HG02885 (cell line): ENCODE data around the gene FBXW8.

Source experiments
- ATAC-seq: cut with Tn5 transposase; IDR thresholded peaks from one replicate; pipeline ENCODE4 v1.9.1; 2021; ENCODE audit warnings: mild to moderate bottlenecking; ENCODE audit not compliant: unreplicated experiment, poor library complexity

FBXW8 gene

DNA sequence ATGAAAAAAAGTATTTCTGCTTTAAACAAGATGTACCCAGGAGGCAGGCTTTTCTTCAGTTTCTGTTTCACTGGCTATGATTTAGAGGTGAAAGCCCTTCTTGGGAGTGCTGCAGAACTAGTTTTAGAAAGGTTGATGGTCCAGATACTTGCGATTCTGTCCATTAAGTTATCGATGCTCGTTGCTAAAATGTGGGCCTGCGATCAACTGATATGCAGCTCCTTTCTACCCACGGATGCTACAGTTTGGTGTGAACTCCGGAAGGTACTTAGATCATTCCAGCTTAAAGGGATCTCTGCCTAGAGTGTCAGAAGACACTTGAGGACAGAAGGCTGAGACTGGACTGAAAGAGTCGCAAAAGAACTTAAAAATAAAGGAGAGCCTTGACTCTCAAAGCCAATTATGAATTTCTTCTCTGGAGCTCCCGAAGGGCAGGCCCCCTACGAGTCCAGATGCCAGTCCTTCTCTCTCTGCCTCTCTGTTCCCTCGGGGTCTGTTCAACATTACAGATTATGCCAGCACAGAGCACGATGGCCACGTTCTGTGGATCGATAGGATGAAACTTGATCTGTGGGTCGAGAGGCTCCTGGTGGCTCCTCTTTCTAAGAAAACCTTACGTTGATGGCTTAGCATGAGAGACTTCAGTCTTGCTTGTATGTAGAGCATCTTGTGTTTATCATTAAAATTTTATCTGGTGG, 40.0 kb downstream of the FBXW8 start:
- ATAC-seq, result no peak

GRCh38 chr12:116954710-116955381, 44.1 kb downstream of the FBXW8 start:
- ATAC-seq, result no peak

GRCh38 chr12:116955382-116956021, 44.8 kb downstream of the FBXW8 start:
- no peak for ATAC-seq

DNA sequence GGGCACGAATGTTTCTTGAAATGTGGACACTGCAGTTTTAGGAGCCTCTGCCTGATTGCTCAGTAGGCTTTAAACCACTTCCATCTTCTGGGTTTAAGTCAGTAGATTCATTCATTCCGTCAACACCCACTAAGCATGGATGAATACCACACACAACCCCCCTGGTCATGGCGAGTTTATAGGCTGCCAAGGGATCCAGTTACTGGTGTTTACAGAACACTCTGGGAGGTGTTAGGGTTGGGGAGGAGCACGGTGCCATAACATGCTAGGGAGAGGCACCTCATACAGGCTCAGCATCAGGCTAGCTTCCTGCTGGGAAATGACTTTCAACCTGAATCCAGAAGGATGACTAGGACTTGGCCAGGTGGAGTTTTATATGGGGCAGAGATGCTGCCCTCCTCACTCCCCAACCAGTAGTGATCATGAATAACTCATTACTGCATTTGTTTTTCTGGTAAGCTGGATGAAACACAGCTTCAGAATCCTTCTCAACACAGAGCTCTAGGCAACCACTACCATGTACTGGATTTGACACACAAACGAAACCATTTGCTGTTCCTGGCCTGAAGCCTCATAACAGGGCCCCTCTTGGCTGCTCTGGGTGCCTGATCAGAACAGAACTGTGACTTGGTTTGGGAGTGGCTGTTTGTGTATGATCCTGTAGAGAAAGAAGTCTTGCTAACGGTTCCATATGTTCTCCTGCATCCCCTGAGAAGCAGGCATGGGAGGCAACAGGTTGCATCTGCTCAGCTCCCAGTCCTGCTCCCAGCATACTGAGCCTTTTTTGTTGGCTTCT, 47.9 kb downstream of the FBXW8 start:
- ATAC-seq, result no peak

DNA sequence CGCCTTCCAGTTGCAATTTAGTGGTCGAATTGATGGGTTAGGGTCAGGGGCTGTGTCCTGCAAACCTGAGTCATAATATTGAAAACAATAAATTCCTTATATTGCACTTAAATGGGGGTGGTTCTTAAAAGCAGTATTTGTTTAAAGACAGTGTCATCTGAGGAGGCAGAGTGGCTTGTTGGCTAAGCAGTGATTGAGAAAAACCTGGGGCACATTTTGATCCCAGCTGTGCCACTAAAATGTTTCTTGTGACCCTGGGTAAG, 48.4 kb downstream of the FBXW8 start:
- no peak for ATAC-seq

- ATAC-seq, result peak; percentile 98
These were observed 49.2 kb downstream of the FBXW8 start for GRCh38 chr12:116959845-116960514.

GRCh38 chr12:116962197-116962596, 51.4 kb downstream of the FBXW8 start:
- ATAC-seq, result no peak

DNA sequence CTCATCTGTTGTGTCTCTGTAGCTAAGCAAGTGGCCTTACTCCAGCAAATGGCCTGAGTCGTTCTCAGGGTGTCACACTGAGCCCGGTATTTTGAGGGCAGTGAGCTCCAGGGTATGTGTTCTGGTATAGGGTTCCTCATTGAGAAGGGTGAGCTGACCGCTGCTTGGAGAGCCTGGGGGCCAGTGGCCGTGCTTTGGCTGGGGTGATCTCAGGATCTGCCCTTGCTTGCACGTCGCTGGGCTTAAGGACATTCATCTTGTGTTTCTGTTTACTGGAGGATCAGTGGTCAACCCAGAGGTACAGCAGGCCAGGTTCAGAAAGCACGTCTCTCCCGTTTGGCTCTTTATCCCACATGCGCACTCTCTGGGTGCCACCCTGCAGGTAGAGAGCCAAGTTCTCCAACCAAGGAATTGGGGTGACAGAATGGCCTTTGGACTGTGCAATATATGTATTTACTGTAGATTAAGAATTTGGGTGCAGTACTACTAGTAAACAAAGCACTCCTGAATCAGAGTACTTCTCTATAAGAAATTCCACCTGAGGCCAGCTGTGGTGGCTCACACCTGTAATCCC, 52.1 kb downstream of the FBXW8 start:
- ATAC-seq, result no peak

DNA sequence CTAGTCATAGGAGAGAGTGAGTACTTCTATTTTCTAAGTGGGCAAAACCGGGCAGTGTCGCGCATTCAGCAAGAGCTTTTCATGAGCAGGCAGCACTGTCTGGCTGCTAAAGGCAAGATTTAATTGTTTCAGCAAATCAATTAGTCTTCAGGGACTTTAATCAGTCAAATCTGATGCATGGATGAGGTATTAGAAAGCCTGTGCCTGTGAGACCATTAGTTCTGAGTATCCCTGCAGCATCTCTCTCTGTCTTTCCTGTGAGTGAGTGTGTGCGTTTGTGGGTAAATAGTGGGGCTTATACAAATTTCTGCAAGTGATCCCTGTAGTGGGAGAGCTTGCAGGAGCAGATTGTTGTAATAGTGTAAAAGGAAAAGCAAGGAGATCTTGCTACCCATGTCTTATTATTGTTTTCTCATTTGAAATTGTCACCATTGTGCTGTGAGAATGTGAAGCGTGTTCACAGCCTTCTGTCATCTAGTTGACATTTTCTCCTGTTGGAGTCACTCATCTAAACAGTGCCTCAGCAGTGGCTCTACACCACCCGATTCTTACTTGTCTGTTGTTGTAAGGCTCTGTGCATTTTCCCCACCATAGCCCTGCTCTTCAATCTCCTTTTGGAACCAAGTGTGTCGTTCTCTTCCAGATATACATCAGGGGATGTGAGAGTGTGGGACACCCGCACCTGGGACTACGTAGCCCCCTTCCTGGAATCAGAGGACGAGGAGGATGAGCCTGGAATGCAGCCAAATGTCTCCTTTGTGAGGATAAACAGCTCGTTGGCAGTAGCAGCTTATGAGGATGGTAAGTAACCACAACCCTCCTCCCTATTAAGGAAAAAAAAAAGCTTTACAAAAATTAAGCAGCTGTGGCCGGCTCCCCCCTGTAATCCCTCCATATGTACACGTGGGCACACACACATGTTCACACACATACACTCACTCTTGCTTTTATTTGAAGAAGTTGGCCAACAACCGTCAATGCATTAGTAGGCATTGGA, 53.6 kb downstream of the FBXW8 start:
- no peak for ATAC-seq

GRCh38 chr12:116968986-116969385, 58.2 kb downstream of the FBXW8 start:
- no peak for ATAC-seq

- no peak for ATAC-seq
These were observed 59.1 kb downstream of the FBXW8 start for GRCh38 chr12:116969615-116970585.

DNA sequence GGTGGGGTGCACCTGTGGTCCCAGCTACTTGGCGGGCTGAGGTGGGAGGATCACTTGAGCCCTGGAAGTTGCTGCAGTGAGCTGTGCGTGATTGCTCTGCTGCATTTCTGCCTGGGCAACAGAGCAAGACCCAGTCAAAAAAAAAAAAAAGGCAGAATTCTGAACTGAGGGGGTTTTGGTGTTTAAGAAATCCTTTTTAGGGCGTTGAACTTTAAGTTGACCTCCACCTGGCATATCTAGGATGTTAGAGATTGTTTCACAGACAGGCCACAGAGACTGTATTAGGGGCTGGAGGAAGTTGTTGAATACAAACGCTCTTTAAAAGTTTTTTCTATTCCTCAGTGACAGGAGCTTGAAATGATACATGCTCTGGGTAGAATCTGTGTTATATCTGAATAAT, 60.5 kb downstream of the FBXW8 start:
- no peak for ATAC-seq

- no peak for ATAC-seq
These were observed 65.1 kb downstream of the FBXW8 start for GRCh38 chr12:116975779-116976393.

DNA sequence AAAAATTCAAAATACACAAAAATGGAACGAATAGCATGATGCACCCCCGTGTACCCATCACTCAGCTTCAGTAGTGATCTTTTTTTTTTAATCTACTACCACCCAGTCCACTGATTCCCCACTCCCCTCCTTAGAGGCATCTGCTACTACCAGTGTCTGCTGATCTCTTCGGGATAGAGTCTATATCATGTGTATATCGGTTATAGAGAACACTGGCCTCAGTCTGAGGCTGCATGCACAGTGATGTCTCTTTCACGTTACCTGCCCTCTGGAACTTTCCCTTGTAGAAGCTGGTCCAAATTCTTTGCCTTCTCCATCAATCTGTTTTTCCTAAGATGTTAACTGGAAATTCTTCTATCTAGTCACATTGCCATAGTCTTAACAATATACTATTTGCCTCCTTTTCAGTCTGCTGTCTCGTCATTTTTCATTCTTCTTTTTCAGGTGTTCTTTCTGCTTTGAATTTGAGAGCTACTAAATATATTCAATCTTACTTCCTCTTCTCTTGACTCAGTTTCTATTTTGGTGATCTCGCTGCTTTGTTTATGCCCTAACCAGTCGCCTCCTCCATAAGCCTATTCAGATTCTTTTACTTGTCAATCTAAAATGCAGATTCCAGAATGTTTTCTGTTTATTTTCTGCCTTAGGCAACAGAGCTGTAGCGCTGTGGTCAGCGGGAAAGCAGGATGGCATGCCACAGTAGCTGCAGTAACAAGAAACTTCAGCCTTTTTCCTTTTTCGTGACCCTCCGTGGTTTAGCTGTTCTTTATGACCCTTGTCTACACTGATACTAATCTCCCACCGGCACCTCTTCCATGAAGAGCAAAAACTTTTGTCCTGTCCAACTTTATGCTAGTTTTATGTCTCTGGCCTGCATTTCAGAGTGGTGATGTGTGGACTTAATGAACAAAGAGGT, 67.0 kb downstream of the FBXW8 start:
- ATAC-seq, result no peak

DNA sequence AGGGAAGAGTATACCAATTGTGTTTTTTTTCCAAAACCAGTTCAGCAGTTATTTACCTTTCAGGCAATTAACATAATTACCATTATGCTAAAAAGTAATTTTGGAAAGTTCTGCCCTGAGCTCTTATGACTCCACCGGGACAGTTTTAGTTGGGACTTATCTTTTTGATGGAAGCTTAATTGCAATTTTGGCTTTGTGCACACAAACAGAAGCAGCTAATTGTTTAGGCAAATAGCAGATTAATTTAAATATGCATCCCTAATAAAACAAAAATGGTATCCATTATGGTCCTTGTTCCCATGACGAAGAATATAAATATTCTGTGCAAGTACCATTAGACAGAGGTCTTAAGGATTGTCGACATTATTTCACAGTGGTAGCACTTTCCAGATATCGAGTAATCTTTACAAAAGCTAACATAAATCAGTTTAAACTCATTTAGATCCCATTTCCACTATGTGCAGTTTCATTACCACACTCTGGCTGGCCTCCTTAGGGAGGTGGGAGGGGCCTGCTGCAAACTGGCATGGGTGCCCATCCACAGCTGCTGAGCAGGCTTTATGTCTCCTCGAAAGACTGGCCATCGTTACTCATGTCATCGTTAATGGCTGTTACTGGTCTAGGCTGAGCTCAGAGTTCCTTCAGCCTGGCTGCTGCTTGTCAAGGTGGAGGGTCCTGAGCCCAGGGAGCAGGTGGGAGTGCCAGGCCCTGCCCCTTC, 68.2 kb downstream of the FBXW8 start:
- no peak for ATAC-seq

GRCh38 chr12:116980083-116980482, 69.3 kb downstream of the FBXW8 start:
- no peak for ATAC-seq
